GM19035 (cell line): Measurements from ENCODE around the gene DYSF.
A peak's percentile ranks its signal among the peaks of the same experiment; 100 is the strongest.

ENCODE experiments used
- ATAC-seq: cut with Tn5 transposase; IDR thresholded peaks from one replicate; pipeline ENCODE4 v1.9.1; 2021; ENCODE audit not compliant: unreplicated experiment

The DYSF gene

GRCh38 chr2:71524476-71524875 lies 71.1 kb downstream of the DYSF start:
- ATAC-seq, result no peak

GRCh38 chr2:71526141-71526540 lies 72.8 kb downstream of the DYSF start:
- no peak for ATAC-seq

GRCh38 chr2:71526975-71527374 lies 73.6 kb downstream of the DYSF start:
- ATAC-seq, result no peak

GRCh38 chr2:71528131-71528591 lies 74.8 kb downstream of the DYSF start:
- ATAC-seq, result no peak

- no peak for ATAC-seq
Observed at GRCh38 chr2:71528749-71529148, 75.4 kb downstream of the DYSF start.

- no peak for ATAC-seq
Observed at GRCh38 chr2:71530211-71530610, 76.8 kb downstream of the DYSF start.

- ATAC-seq, result no peak
Observed at GRCh38 chr2:71530641-71531332, 77.4 kb downstream of the DYSF start.

- ATAC-seq, result no peak
Observed at GRCh38 chr2:71531522-71532047, 78.2 kb downstream of the DYSF start.

GRCh38 chr2:71532327-71532726 lies 79.0 kb downstream of the DYSF start:
- no peak for ATAC-seq

GRCh38 chr2:71534201-71534600 lies 80.8 kb downstream of the DYSF start:
- no peak for ATAC-seq

GRCh38 chr2:71534826-71535225 lies 81.5 kb downstream of the DYSF start:
- no peak for ATAC-seq

- no peak for ATAC-seq
Observed at GRCh38 chr2:71535526-71535925, 82.2 kb downstream of the DYSF start.

GRCh38 chr2:71536226-71536671 lies 82.9 kb downstream of the DYSF start:
- no peak for ATAC-seq

- no peak for ATAC-seq
Observed at GRCh38 chr2:71538241-71538640, 84.9 kb downstream of the DYSF start.

- no peak for ATAC-seq
Observed at GRCh38 chr2:71538656-71539265, 85.4 kb downstream of the DYSF start.

- ATAC-seq, result no peak
Observed at GRCh38 chr2:71540818-71541217, 87.5 kb downstream of the DYSF start.

- no peak for ATAC-seq
Observed at GRCh38 chr2:71544919-71545571, 91.7 kb downstream of the DYSF start.

- peak; percentile 61 for ATAC-seq
Observed at GRCh38 chr2:71545572-71546274, 92.4 kb downstream of the DYSF start.

GRCh38 chr2:71546275-71546638 lies 92.9 kb downstream of the DYSF start:
- no peak for ATAC-seq

GRCh38 chr2:71546777-71547281 lies 93.5 kb downstream of the DYSF start:
- ATAC-seq, result no peak

- ATAC-seq, result no peak
Observed at GRCh38 chr2:71547616-71548285, 94.4 kb downstream of the DYSF start.
